Parathyroid adenoma (tissue), 2 donors: Measurements from ENCODE around the gene DHX32.

Experiments
- H2AFZ ChIP-seq: fragments of 300-600 bp; sonication (generic); one replicate; pipeline ENCODE4 v1.7.0; 2017; ENCODE audit warnings: antibody characterized with exemption, mild to moderate bottlenecking
- H3K27ac ChIP-seq: fragments of 300-600 bp; sonication (generic); one replicate; pipeline ENCODE4 v1.7.0; 2017
- H3K27me3 ChIP-seq: fragments of 300-600 bp; sonication (generic); one replicate; pipeline ENCODE4 v1.7.0; 2017; ENCODE audit warnings: low read length; ENCODE audit not compliant: control insufficient read depth, insufficient read depth
- H3K36me3 ChIP-seq: fragments of 300-600 bp; sonication (generic); one replicate; pipeline ENCODE4 v1.7.0; 2017; ENCODE audit warnings: low read length; ENCODE audit not compliant: control insufficient read depth, insufficient read depth
- H3K4me1 ChIP-seq: fragments of 300-600 bp; sonication (generic); one replicate; pipeline ENCODE4 v1.7.0; 2017; ENCODE audit warnings: control low read depth
- H3K4me2 ChIP-seq: fragments of 300-600 bp; sonication (generic); one replicate; pipeline ENCODE4 v1.7.0; 2017; ENCODE audit warnings: low read length
- H3K4me3 ChIP-seq: fragments of 300-600 bp; sonication (generic); one replicate; pipeline ENCODE4 v1.7.0; 2017; ENCODE audit warnings: low read depth, low read length
- H3K79me2 ChIP-seq: fragments of 300-600 bp; sonication (generic); one replicate; pipeline ENCODE4 v1.7.0; 2017; ENCODE audit warnings: control low read depth
- H3K9ac ChIP-seq: fragments of 300-600 bp; sonication (generic); one replicate; pipeline ENCODE4 v1.7.0; 2017; ENCODE audit warnings: mild to moderate bottlenecking
- H3K9me3 ChIP-seq: fragments of 300-600 bp; sonication (generic); one replicate; pipeline ENCODE4 v1.7.0; 2017; ENCODE audit warnings: low read length; ENCODE audit not compliant: control insufficient read depth
- CTCF ChIP-seq: fragments of 300-600 bp; sonication (generic); IDR thresholded peaks from one replicate; pipeline ENCODE4 v1.7.0; 2017; ENCODE audit warnings: antibody characterized with exemption, mild to moderate bottlenecking
- donor health status: primary hyperparathyroidism.

Gene DHX32

GRCh38 chr10:125788156-125789034 is 92.7 kb downstream of the DHX32 start:
- no peak overlapping the region for H2AFZ ChIP-seq

More at GRCh38 chr10:125788156-125789034, 92.7 kb downstream of the DHX32 start:
- H3K27me3 ChIP-seq: no peaks in the 10 kb centered on the region
- H3K79me2 ChIP-seq: no peaks in the 10 kb centered on the region
- H3K4me3 ChIP-seq: no peak overlapping the region
- H3K4me1 ChIP-seq: peaks cover 12% of the 10 kb centered on the region
- TF ChIP-seq CTCF: no peak
- no peak overlapping the region for H3K27ac ChIP-seq
- no peaks in the 10 kb centered on the region for H3K9me3 ChIP-seq
- H3K9ac ChIP-seq: no peak overlapping the region
- H3K4me2 ChIP-seq: no peak overlapping the region
- no peaks in the 10 kb centered on the region for H3K36me3 ChIP-seq
